ENCODE results near the gene TLE2. TPM values are rescaled to one million over a fixed set of nuclear protein-coding genes. Genes with fewer than 3 reads are reported as not detected.

Gene TLE2
- total and polyA plus RNA-seq, 2 of the 4 experiments (the other 2 are of a cell fraction), result under 0.01 to 0.41 TPM

DNA sequence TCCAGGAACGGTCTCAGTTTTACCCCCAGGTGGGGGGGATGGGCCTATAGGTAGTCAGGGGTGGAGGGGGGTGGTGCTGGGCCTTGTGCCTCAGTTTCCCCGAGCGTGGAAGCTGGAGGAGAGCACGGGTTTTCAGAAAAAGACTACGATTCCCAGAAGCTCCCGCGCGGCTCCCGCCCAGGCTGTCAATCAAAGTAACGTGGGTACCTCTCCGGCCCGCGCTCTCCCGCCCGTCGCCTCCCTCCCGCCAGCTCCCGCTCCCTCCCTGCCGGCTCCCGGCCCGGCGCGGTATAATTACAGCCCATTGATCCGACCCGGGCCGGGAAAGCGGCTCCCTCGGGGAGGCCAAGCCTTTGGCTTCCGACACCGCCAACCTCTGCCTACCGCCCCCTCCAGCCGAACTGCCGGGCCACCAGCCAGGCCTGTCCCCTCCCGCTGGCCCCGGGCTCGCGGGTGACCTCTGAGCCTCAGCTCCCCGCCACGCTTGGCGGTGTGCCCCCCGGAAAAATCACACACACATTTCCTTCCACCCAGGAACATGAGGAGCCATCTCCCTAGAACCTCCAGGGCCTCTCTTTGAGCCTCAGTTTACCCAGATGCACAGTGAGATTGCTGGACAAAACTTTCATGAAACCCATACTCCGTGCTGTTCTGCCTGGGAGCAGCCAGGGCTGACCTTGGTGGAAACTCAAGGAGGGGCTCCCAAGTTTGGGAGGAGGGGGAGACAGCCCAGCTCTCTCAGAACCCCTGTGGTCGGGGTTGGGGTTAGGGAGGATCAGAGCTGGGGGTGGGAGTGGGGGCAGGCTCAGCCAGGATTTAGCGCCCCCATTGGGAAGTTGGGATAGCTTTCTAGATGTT, 7.3 kb upstream of the TLE2 start:
- Histone ChIP-seq H3K14ac (replicated peaks; ENCODE audit: low read depth, low read length) (peak overlapping the region; percentile 77), H4K8ac (ENCODE audit: low read depth in 2 of 2, low read length in 2 of 2) (peak overlapping the region; percentile 79 to 95), H3K79me1 (ENCODE audit: low read depth in 1 of 2, low read length in 2 of 2) (peaks cover 0 to 3% of the 10 kb centered on the region in 2 experiments; a peak in 1 of 4 replicates), H3K4me2 (ENCODE audit: low read depth, low read length) (peak overlapping the region; percentile 82), H3K4me1 (ENCODE audit: control insufficient read depth, insufficient read depth, low read length) (peaks cover 12% of the 10 kb centered on the region), H3K9me3 (ENCODE audit: control insufficient read depth, insufficient read depth, low read length) (no peaks in the 10 kb centered on the region), H2AK9ac (replicated peaks; ENCODE audit: low read depth, low read length, poor library complexity) (peak overlapping the region; percentile 92), H3K9me1 (ENCODE audit: insufficient read depth, low read length) (no peaks in the 10 kb centered on the region), H2AK5ac (ENCODE audit: low read depth, low read length) (peak overlapping the region; percentile 77), H3K36me3 (ENCODE audit: control insufficient read depth, insufficient read depth, low read length) (no peaks in the 10 kb centered on the region), H4K20me1 (ENCODE audit: insufficient read depth, low read length) (no peaks in the 10 kb centered on the region), H3K27ac (ENCODE audit: insufficient read depth, low read length) (peak overlapping the region; percentile 47), H2BK5ac (ENCODE audit: low read depth, low read length, poor library complexity, severe bottlenecking) (peak overlapping the region; percentile 32), H3K23ac (ENCODE audit: low read depth, low read length) (peak overlapping the region; percentile 67; the same call in 1 of the 2 replicates), H2AFZ (replicated peaks; ENCODE audit: low read length, poor library complexity) (peak overlapping the region; percentile 94), H4K5ac (ENCODE audit: low read depth, low read length) (no peak overlapping the region), H3K27me3 (ENCODE audit: control insufficient read depth, insufficient read depth, low read length) (peaks cover 2% of the 10 kb centered on the region; the same call in 1 of the 2 replicates), H4K91ac (ENCODE audit: insufficient read depth, low read depth, low read length) (peak overlapping the region; percentile 69), H3K4me3 (ENCODE audit: insufficient read depth, low read depth, low read length) (peak overlapping the region; percentile 51), H3K18ac (ENCODE audit: low read depth, low read length) (no peak overlapping the region; the same call in 1 of the 2 replicates), H2BK120ac (ENCODE audit: low read depth, low read length) (peak overlapping the region; percentile 35), H2BK20ac (ENCODE audit: low read depth, low read length) (peak overlapping the region; percentile 64), H3K4ac (ENCODE audit: low read depth, low read length) (peak overlapping the region; percentile 83), H2BK15ac (ENCODE audit: low read depth, low read length) (peak overlapping the region; percentile 65; the same call in 1 of the 3 replicates), H3K56ac (ENCODE audit: extremely low read depth, insufficient read depth, low read length) (peak overlapping the region; percentile 32), H3K9ac (ENCODE audit: low read depth, low read length) (peak overlapping the region; percentile 30; the same call in 1 of the 2 replicates)
- ATAC-seq (ENCODE audit: low read depth) (peak; percentile 79), DNase-seq (peak; percentile 85)
- TF ChIP-seq CHD1 (IDR thresholded peaks at IDR 0.05; ENCODE audit: low read depth, low read length), result no peak
- no peak for TF ChIP-seq CEBPB (IDR thresholded peaks at IDR 0.05; ENCODE audit: low read depth, low read length)
- TF ChIP-seq BHLHE40 (IDR thresholded peaks at IDR 0.05; ENCODE audit: low read depth, low read length), result 0 out of 2 replicates have a peak, but pooled peaks have one; percentile 8
- TF ChIP-seq, protein P1, sequence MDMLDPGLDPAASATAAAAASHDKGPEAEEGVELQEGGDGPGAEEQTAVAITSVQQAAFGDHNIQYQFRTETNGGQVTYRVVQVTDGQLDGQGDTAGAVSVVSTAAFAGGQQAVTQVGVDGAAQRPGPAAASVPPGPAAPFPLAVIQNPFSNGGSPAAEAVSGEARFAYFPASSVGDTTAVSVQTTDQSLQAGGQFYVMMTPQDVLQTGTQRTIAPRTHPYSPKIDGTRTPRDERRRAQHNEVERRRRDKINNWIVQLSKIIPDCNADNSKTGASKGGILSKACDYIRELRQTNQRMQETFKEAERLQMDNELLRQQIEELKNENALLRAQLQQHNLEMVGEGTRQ (IDR thresholded peaks at IDR 0.05; ENCODE audit: low read depth, low read length), result peak; percentile 17; the same call in 1 of the 2 replicates
- TF ChIP-seq MAZ (IDR thresholded peaks at IDR 0.05; ENCODE audit: borderline replicate concordance, low read depth, low read length), result peak; percentile 93; the same call in 1 of the 2 replicates
- TF ChIP-seq, protein P2, sequence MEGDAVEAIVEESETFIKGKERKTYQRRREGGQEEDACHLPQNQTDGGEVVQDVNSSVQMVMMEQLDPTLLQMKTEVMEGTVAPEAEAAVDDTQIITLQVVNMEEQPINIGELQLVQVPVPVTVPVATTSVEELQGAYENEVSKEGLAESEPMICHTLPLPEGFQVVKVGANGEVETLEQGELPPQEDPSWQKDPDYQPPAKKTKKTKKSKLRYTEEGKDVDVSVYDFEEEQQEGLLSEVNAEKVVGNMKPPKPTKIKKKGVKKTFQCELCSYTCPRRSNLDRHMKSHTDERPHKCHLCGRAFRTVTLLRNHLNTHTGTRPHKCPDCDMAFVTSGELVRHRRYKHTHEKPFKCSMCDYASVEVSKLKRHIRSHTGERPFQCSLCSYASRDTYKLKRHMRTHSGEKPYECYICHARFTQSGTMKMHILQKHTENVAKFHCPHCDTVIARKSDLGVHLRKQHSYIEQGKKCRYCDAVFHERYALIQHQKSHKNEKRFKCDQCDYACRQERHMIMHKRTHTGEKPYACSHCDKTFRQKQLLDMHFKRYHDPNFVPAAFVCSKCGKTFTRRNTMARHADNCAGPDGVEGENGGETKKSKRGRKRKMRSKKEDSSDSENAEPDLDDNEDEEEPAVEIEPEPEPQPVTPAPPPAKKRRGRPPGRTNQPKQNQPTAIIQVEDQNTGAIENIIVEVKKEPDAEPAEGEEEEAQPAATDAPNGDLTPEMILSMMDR (conservative IDR thresholded peaks at IDR 0.05; ENCODE audit: low read depth, low read length), result 0 out of 2 replicates have a peak, but pooled peaks have one; percentile 4
- no peak for TF ChIP-seq MAFK (IDR thresholded peaks at IDR 0.05; ENCODE audit: low read depth, low read length)
- BruUV-seq (replicated peaks), result no TSS peak
- WGBS, 2 experiments (ENCODE audit: extremely low coverage in 2 of 2, insufficient read length in 1 of 2), result 0% methylated on average over 17 of the region's 44 CpGs; no CpG with 5 or more reads in 1 of the 2 experiments
- POLR2A ChIA-PET (ENCODE audit: unreplicated experiment), result interaction anchor here (1.0 kb wide), 1 partner anchor 61 kb away, joined by 3 read pairs; no protein-coding TSS in a partner anchor
- in situ Hi-C loops (cut with MboI; ENCODE audit: low sequenced_read_pairs) (no loop called here), intact Hi-C loops (cut with micrococcal nuclease) (no loop called here), dilution Hi-C loops (cut with HindIII; ENCODE audit: low sequenced_read_pairs, unreplicated experiment) (no loop called here)
- CTCF ChIA-PET, result interaction anchor here (0.8 to 1.1 kb wide), 2 partner anchors 31 to 86 kb away, joined by 3 read pairs; no protein-coding TSS in a partner anchor
